ENCODE results near the gene DAAM1. TPM values are rescaled to one million over a fixed set of nuclear protein-coding genes. Genes with fewer than 3 reads are reported as not detected.

Gene DAAM1
- total RNA-seq, 2 experiments from 2014 or later: 18.2 to 20.0 TPM

- Mint-ChIP-seq H3K9me3 (no peaks in the 10 kb centered on the region), H3K27me3 (no peaks in the 10 kb centered on the region), H3K36me3 (ENCODE audit: low read depth) (peaks cover 4% of the 10 kb centered on the region), H3K4me1 (no peaks in the 10 kb centered on the region), H3K4me3 (no peak overlapping the region), H3K27ac (no peak overlapping the region)
- ChIA-PET CTCF (no interaction called here), POLR2A (no interaction called here)
- DNase-seq: no peak
Measured at GRCh38 chr14:59240356-59240755, 51.9 kb downstream of the DAAM1 start.

- Mint-ChIP-seq H3K36me3 (ENCODE audit: low read depth) (peaks cover 4% of the 10 kb centered on the region), H3K4me3 (no peak overlapping the region), H3K4me1 (peaks cover 1% of the 10 kb centered on the region), H3K9me3 (no peaks in the 10 kb centered on the region), H3K27me3 (no peaks in the 10 kb centered on the region), H3K27ac (no peak overlapping the region)
- no peak for DNase-seq
- ChIA-PET CTCF (interaction anchor here (0.6 kb wide), 1 partner anchor 11 kb away, joined by 3 read pairs; no protein-coding TSS in a partner anchor), POLR2A (no interaction called here)
Measured at GRCh38 chr14:59241121-59241520, 52.7 kb downstream of the DAAM1 start.

- ChIA-PET CTCF (interaction anchor here (1.0 kb wide), 1 partner anchor 13 kb away, joined by 3 read pairs; no protein-coding TSS in a partner anchor), POLR2A (no interaction called here)
- no peak overlapping the region for H3K4me3 Mint-ChIP-seq
- peaks cover 4% of the 10 kb centered on the region for H3K36me3 Mint-ChIP-seq (ENCODE audit: low read depth)
- DNase-seq: no peak
- no peaks in the 10 kb centered on the region for H3K27me3 Mint-ChIP-seq
- peaks cover 2% of the 10 kb centered on the region for H3K4me1 Mint-ChIP-seq
- H3K27ac Mint-ChIP-seq: no peak overlapping the region
- H3K9me3 Mint-ChIP-seq: no peaks in the 10 kb centered on the region
Measured at GRCh38 chr14:59243174-59243573, 54.7 kb downstream of the DAAM1 start.

- ChIA-PET CTCF (no interaction called here), POLR2A (no interaction called here)
- Mint-ChIP-seq H3K36me3 (ENCODE audit: low read depth) (peaks cover 4% of the 10 kb centered on the region), H3K4me3 (no peak overlapping the region), H3K4me1 (peaks cover 2% of the 10 kb centered on the region), H3K27me3 (no peaks in the 10 kb centered on the region), H3K9me3 (no peaks in the 10 kb centered on the region), H3K27ac (no peak overlapping the region)
- no peak for DNase-seq
Measured at GRCh38 chr14:59244581-59244980, 56.1 kb downstream of the DAAM1 start.

- ChIA-PET POLR2A (no interaction called here), CTCF (no interaction called here)
- DNase-seq: no peak
- peaks cover 2% of the 10 kb centered on the region for H3K4me1 Mint-ChIP-seq
- H3K4me3 Mint-ChIP-seq: no peak overlapping the region
- no peak overlapping the region for H3K27ac Mint-ChIP-seq
- peaks cover 4% of the 10 kb centered on the region for H3K36me3 Mint-ChIP-seq (ENCODE audit: low read depth)
- no peaks in the 10 kb centered on the region for H3K27me3 Mint-ChIP-seq
- no peaks in the 10 kb centered on the region for H3K9me3 Mint-ChIP-seq
Measured at GRCh38 chr14:59245809-59246295, 57.4 kb downstream of the DAAM1 start.

GRCh38 chr14:59246566-59246965 is 58.1 kb downstream of the DAAM1 start:
- POLR2A ChIA-PET: no interaction called here

GRCh38 chr14:59247801-59248584 is 59.5 kb downstream of the DAAM1 start:
- ChIA-PET POLR2A (no interaction called here), CTCF (interaction anchor here (0.6 kb wide), 1 partner anchor 115 kb away, joined by 4 read pairs; no protein-coding TSS in a partner anchor)
- no peaks in the 10 kb centered on the region for H3K27me3 Mint-ChIP-seq
- H3K27ac Mint-ChIP-seq: no peak overlapping the region
- no peaks in the 10 kb centered on the region for H3K9me3 Mint-ChIP-seq
- peaks cover 2% of the 10 kb centered on the region for H3K4me1 Mint-ChIP-seq
- H3K36me3 Mint-ChIP-seq (ENCODE audit: low read depth): peaks cover 4% of the 10 kb centered on the region
- no peak overlapping the region for H3K4me3 Mint-ChIP-seq
- no peak for DNase-seq

More at GRCh38 chr14:59246566-59246965, 58.1 kb downstream of the DAAM1 start:
- Mint-ChIP-seq H3K27me3 (no peaks in the 10 kb centered on the region), H3K4me1 (peaks cover 2% of the 10 kb centered on the region), H3K36me3 (ENCODE audit: low read depth) (peaks cover 4% of the 10 kb centered on the region), H3K9me3 (no peaks in the 10 kb centered on the region), H3K4me3 (no peak overlapping the region), H3K27ac (no peak overlapping the region)
- no peak for DNase-seq
- CTCF ChIA-PET: no interaction called here

GRCh38 chr14:59249029-59249428 is 60.6 kb downstream of the DAAM1 start:
- Mint-ChIP-seq H3K36me3 (ENCODE audit: low read depth) (peaks cover 4% of the 10 kb centered on the region), H3K27me3 (no peaks in the 10 kb centered on the region), H3K4me1 (peaks cover 2% of the 10 kb centered on the region), H3K27ac (no peak overlapping the region), H3K4me3 (no peak overlapping the region), H3K9me3 (no peaks in the 10 kb centered on the region)
- DNase-seq: no peak
- ChIA-PET CTCF (no interaction called here), POLR2A (no interaction called here)

- POLR2A ChIA-PET: no interaction called here
- CTCF ChIA-PET: no interaction called here
- Mint-ChIP-seq H3K4me1 (no peaks in the 10 kb centered on the region), H3K27ac (no peak overlapping the region), H3K4me3 (no peak overlapping the region), H3K36me3 (ENCODE audit: low read depth) (no peaks in the 10 kb centered on the region), H3K9me3 (peaks cover 1% of the 10 kb centered on the region), H3K27me3 (no peaks in the 10 kb centered on the region)
- DNase-seq: no peak
Measured at GRCh38 chr14:59251811-59252771, 63.6 kb downstream of the DAAM1 start.

GRCh38 chr14:59252772-59253500 is 64.5 kb downstream of the DAAM1 start:
- Mint-ChIP-seq H3K27me3 (no peaks in the 10 kb centered on the region), H3K27ac (no peak overlapping the region), H3K4me3 (no peak overlapping the region), H3K9me3 (peaks cover 4% of the 10 kb centered on the region), H3K36me3 (ENCODE audit: low read depth) (no peaks in the 10 kb centered on the region), H3K4me1 (no peaks in the 10 kb centered on the region)
- no peak for DNase-seq
- ChIA-PET CTCF (no interaction called here), POLR2A (no interaction called here)

GRCh38 chr14:59253527-59253926 is 65.1 kb downstream of the DAAM1 start:
- H3K36me3 Mint-ChIP-seq (ENCODE audit: low read depth): no peaks in the 10 kb centered on the region
- no peak overlapping the region for H3K4me3 Mint-ChIP-seq
- no peaks in the 10 kb centered on the region for H3K27me3 Mint-ChIP-seq
- DNase-seq: no peak
- no peak overlapping the region for H3K27ac Mint-ChIP-seq
- H3K9me3 Mint-ChIP-seq: peaks cover 4% of the 10 kb centered on the region
- POLR2A ChIA-PET: no interaction called here
- no peaks in the 10 kb centered on the region for H3K4me1 Mint-ChIP-seq
- CTCF ChIA-PET: no interaction called here

- no peak overlapping the region for H3K27ac Mint-ChIP-seq
- no peaks in the 10 kb centered on the region for H3K4me1 Mint-ChIP-seq
- peaks cover 4% of the 10 kb centered on the region for H3K9me3 Mint-ChIP-seq
- DNase-seq: no peak
- no peaks in the 10 kb centered on the region for H3K27me3 Mint-ChIP-seq
- no peaks in the 10 kb centered on the region for H3K36me3 Mint-ChIP-seq (ENCODE audit: low read depth)
- CTCF ChIA-PET: no interaction called here
- POLR2A ChIA-PET: no interaction called here
- no peak overlapping the region for H3K4me3 Mint-ChIP-seq
Measured at GRCh38 chr14:59254146-59254910, 65.9 kb downstream of the DAAM1 start.

Measured in activated CD4-positive, alpha-beta T cell treated with anti-CD3 and anti-CD28 coated beads, Interleukin-2, amount 10 ng/mL, durations not matched to agents 7 days and 5 days (primary cell).